Femur (tissue), 1 donor: ENCODE data around the gene MTMR2.

ENCODE experiments used
- DNase-seq: peaks from one replicate; pipeline ENCODE4 v3.0.0-alpha.2; 2017

The MTMR2 gene

DNA sequence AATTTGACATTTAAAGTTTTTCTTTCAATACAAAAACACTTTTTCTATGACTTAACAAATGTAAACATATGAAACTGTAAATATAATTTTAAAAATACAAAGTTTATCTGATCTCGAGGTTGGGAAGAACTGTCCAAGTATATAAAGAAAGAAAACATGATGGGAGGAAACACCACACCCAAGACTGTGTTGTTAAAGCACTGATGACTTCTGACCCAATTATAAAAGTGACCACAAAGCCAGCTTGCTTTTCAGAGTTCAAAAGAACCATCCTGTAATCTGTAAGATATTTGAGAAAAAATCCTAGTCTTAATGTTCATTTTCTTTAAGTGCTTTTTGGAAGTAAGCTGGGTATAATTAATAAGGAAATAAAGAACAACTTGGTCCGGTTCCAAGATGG lies 118.0 kb downstream of the MTMR2 start:
- DNase-seq, result no peak

DNA sequence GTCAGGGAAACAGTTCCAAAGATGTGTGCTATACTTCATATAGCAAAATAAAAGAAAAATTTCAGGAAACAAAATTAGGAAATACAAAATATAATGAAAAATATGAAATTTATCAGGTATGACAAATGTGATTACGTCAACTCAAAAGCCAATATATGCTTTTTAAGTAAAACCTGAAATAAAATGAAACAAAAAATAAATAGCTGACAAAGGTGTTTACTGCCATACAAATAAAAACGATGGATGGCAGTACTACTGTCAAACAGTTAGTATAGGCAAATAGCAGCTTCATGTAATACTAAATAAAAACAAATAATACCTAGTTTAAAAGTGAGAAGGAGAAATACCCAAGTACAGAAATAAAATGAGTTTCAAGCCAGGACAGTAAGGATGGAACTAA lies 119.9 kb downstream of the MTMR2 start:
- DNase-seq, result no peak

DNA sequence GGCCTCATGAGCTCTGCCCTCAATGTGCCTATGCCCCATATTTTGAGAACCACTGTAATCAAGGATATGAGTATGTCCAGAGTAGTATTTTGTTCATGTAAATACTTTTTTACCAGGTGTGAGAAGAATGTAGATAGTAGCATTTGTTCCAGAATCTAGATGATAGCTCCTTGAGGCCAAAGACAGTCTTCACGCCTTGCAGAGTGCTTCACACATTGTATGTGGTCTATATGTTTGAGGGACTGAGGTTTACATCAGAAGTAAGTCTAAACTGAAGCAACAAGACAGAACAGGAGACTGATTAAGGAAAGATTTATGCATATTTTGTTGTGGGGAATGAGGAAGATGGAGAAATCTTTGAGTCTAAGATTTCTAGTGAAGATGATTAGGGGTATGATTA lies 121.1 kb downstream of the MTMR2 start:
- no peak for DNase-seq

DNA sequence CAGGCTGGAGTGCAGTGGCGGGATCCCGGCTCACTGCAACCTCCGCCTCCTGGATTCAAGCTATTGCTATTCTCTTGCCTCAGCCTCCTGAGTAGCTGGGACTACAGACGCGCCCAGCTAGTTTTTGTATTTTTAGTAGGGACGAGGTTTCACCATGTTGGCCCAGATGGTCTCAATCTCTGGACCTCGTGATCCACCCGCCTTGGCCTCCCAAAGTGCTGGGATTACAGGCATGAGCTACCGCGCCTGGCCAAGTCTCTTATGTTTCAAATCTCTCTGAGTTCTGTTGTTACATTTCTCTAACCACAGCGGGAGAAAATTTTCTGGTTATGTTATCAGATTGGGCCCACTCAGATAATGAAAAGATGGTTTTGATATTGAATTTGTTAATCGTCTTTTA lies 123.5 kb downstream of the MTMR2 start:
- no peak for DNase-seq

DNA sequence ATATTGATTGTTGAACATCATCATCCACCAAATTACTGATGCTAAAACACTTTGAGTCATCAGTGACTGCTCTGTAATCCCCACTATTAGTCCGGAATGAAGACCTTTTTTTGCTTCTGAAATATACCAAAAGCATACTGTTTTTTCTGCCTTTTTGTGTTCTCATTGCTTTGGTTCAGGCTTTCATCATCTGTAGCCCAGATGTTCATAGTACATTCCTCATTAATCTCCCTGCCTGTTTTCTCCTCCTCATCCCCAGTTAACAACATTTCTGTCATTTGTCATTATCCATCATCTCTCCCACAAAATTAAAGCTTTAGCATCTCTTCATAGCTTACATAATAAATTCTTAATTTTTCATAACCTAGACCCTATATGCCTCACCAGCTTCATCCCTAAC lies 124.4 kb downstream of the MTMR2 start:
- no peak for DNase-seq

DNA sequence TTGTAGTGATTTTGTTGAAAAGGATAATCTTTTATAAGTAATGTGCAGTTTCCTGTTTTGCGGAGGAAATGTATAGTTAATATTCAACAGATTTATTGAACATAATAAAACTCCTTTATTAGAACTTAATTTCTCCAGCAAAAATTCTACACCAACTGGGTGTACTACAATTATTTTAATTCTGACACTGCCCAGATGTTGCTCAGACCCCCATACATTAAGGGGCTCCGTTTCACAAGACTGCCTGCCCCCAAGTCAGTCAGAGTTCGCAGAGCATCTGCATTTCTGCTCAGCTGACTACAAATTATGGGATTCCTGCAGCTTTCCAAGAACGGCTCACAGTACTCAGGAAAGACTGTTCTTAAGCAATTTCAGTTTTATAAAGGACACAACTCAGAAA lies 127.4 kb downstream of the MTMR2 start:
- no peak for DNase-seq

DNA sequence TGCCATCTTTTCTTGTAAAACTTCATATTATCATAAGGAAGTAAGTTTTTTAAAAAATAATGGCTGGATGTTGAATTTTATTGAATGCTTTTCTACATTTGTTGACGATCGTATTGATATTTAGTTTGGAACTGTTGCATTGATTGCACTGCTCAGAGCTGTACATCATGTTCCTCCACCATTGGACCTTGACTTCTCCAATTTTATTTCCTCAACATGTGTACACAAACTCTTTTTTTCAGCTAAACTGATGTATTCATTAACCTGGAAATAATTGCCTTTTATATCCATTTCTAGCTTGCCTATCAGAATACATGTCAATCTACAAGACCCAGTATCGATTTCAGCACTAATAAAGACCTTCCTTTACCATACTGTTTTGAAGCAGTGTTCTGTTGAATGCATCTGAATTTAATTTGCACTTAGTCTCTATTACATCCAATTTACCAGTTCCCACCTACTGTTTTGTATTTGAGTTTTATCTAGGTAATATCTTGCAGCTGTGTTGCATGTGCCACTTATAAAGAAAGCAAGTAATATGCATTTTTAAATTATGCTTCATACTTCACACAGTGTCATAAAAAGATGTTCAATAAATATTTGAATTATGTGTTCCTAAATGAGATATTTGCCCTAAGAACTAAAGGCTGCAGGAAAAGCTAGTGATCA lies 128.1 kb downstream of the MTMR2 start:
- no peak for DNase-seq

DNA sequence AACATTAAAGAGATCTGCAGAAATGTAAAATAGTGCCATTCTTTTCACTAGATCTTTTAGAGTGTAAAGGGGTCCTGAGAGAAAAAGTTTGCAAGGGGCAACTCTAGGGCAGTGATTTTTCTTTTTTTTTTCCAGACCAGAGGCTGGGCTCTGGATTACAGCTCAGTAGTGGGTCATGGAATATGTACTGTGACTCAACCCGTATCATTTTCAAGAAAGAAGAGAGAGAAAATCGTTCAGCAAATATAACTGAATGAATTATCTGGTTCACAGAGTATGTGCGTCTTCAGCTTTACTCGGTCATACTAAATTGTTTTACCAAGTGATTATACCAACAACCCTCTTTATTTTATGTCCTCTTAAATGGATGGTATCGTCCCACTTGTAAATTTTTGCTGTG lies 129.8 kb downstream of the MTMR2 start:
- DNase-seq, result no peak

DNA sequence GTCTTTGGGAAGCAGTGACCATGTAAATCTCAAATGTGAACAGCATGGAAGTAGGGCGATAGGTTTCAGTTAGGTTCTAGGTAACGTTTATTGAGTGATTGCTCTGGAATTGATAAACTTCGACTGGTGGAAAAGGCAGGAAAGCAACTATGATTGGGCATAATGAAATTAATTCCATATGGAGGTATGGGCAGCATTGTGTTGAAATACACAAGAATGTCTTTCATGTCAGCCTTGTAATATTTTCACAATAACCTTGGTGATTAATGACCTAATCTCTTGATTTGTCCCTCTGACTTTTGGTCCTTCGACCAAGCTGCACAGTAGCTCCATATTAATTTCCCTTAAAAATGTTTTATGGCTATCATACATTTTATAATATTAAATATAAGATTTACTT lies 130.8 kb downstream of the MTMR2 start:
- DNase-seq, result no peak

DNA sequence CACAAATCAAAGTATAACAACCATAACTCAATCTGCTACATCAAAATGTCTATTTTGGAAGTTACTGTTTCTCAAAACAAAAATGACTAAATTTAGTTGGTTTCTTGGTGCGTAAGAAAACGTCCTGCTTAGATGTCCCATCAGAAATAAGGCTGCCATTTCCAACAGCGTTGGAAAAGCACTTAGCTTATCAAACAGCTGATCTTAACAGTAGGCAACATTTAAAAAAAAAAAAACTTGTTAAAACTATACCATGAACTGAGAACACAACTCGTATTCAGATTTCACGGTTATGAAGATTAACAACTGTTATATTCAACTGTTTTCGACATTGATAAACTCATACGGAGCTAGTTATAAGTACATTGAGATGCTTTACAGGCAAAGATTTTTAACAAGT lies 131.2 kb downstream of the MTMR2 start:
- no peak for DNase-seq

DNA sequence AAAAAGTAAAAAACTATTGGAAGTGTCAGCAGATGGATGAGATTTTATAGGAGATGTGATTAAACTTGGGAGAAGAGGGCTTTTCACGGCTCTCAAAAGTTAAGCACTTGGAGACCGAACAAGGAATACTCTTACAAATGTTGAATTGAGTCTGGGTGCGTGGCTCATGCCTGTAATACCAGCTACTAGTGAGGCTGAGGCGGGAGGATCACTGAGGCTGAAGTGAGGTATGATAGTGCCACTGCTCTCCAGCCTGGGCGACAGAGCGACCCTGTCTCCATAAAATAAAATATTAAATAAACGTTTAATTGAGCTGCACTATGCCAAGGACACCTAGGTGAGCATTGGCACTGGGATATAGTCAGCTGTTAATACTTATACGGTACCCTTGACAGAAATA lies 131.7 kb downstream of the MTMR2 start:
- peak; percentile 15 for DNase-seq

DNA sequence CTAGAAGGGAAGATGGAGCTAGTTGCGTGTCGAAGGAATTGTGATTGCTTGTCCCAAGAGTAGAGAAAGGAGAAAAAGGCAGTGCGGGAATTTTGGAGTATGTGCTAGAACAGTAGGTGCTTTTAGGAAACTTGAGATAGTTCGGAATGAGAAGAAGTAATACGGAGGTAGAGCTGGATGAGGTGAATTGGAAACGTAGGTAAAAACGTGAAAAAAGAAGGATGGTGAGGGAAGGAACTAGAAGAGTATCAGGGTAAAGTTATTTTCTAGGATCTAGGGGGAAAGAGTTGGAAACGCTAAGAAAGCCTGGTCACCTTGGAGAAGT lies 132.2 kb downstream of the MTMR2 start:
- DNase-seq, result no peak

DNA sequence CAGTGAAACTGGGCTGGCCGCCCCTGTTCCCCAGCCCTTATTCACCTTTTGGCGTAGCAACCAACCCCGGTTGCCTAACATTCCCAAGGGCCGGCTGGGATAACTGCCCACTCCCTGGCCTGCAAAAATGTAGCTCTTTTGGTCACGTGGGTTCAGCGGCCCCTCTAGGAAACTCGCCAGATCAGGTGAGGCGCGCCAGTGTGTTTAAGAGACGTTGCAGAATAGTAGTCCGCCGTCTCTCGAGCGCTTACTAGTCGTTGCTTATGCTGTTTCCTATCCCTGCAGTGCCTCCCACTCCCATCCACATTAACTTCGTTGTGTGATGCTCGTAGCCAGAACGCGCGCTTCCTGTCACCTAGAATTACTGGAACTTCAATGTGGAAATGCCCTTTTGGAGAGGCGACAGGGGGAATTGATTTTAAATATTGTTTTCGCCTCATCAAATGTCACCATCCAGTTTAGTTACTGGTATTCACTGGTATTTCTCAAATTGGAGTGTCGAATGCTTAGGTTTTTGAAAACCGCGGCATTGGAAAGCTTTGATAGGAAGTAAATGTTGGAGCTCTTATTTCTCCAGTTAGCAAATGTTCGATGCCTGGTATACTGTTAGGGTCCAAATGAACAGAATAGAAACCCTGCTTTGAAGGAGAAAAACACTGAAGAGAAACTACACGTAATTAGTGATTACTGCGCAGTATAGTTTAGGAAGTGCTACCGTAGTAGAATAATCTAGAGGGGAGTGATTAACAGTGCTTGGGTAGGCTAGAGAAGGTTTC lies 132.8 kb downstream of the MTMR2 start:
- DNase-seq, result peak; percentile 84

DNA sequence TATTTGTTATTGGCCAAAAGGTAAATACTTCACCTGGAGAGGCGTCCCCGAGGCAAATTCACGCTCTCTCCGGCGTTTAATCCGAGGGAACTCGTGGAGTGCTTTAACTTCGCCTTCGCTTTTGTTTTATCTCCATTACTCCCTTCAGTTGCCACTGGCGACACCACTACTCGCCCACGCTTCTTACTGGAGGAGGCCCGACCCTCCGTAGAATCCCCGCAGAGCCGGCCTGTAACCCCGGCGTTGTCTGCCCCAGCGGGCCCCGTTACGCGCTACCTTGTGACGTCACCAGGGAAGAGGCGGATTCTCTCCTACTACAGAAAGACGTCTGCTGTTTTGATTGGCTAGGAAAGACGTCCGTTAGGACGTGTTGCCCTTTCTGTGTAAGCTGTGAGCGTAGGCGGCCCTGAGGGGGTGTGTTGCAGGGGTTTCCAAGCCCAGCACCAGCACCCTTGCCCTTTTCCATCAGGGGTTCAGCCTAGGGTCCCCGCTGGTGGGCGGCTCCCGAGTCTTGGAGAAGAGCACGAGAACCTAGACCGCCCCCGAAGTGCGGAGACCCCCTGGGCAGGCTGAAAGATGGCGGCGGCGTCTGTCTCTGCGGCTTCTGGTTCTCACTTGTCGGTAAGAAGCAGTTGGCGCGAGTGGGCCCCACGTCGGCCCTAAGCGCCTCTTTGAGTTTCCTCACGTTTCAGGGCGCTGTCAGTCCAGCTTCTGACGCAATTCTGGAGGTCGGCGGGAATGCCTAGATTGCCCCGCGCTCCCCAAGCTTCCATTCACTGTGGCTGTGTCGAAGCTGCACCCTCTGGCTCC lies 133.6 kb downstream of the MTMR2 start, which contains the start of gene CEP57:
Gene CEP57, plus strand, starts transcription at position 376 of the 810 bp plus-strand sequence. Its CDS starts 201 bp downstream, at position 577.
- peak; percentile 97 for DNase-seq

DNA sequence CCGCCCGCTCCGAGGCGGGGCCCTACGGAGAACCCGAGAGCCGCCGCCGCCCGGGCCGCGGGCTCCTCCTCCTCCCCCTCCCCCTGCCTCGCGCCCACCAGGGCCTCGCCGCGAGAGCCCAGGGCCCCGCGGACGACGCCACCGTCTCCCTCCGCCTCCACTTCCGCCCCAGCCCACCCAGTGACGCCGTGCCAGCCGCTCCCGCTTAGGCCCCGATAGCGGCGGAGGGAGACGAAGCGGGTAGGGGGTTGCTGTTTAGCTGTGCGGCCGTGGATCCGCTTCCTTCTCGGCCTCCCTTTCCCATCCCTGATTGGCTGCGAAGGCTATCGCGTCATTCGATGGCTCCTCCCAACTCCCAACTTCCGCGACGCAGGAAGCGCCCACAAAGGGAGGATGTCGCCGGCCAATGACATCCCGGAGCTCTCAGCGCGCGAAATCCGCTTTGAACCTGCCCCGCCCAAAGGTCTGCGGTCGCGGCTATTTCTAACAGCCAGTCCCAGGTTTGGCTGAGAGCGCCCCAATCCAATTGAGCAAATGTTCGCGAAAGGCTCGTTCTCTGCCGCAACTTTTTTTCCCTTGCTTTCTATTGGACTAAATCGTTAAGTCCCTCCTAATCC lies 134.3 kb downstream of the MTMR2 start, which contains the start of gene FAM76B:
Gene FAM76B, minus strand, starts transcription at position 277 of the 617 bp plus-strand sequence. CDS start 304 bp downstream, outside the sequence.
- DNase-seq, result peak; percentile 99

DNA sequence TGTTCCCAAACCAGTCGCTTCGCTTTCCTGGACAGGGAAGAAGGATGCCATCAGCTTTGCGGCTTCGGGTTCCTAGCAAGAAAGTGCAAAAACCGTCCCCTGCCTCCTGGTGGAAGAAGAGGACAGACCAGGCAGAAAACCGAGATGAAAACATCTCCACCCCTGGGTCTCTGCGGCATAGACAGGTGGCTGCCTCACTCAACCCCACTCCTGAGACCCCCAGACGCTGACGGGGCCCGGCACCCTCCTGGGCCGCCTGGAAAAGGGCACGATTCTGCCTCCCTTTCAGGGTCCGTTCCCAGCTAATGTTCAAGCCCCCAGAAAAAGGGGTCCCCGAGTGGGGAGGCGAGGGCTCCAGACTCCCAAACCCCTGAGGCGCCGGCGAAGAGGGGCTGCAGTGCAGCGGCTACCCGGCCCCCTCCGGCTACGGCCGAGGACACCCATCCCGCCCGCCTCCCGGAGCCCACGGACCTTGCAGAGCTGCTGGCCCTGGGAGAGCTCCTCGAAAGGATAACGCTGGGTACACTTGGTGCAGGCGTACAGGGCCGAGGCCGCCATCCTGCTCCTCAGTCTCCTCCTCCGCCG lies 134.9 kb downstream of the MTMR2 start:
- DNase-seq, result peak; percentile 54
